GM12878 (cell line): ENCODE measurements around the gene ENDOV. TPM values are rescaled to one million over a fixed set of nuclear protein-coding genes. Genes with fewer than 3 reads are reported as not detected.

Experiments
- JUNB ChIP-seq: IDR thresholded peaks from 2 replicates; pipeline ENCODE4 v1.6.1; 2016; ENCODE audit warnings: antibody characterized with exemption, mild to moderate bottlenecking
- KLF5 ChIP-seq: fragments of 450-650 bp; IDR thresholded peaks from 2 replicates; pipeline ENCODE4 v1.6.1; 2014; ENCODE audit warnings: mild to moderate bottlenecking; ENCODE audit not compliant: partially characterized antibody
- MXI1 ChIP-seq: fragments of 150-350 bp; IDR thresholded peaks from 2 replicates; pipeline ENCODE4 v1.6.1; 2011; ENCODE audit warnings: low read depth, mild to moderate bottlenecking, inconsistent platforms, low read length, improper control_type of control experiment
- MYC ChIP-seq: IDR thresholded peaks from 2 replicates; pipeline ENCODE4 v1.6.1; 2011; ENCODE audit warnings: mild to moderate bottlenecking, low read length, moderate library complexity, inconsistent platforms; ENCODE audit not compliant: insufficient read depth, insufficient replicate concordance, insufficient read length, severe bottlenecking
- POU2F2 ChIP-seq: IDR thresholded peaks from 3 replicates; pipeline ENCODE4 v1.6.1; 2011; ENCODE audit warnings: low read depth, mild to moderate bottlenecking, low read length, borderline replicate concordance
- RFX5 ChIP-seq: IDR thresholded peaks from 2 replicates; pipeline ENCODE4 v1.6.1; 2011; ENCODE audit warnings: low read depth, low read length, improper control_type of control experiment
- SMAD5 ChIP-seq: IDR thresholded peaks from 2 replicates; pipeline ENCODE4 v1.6.1; 2016; ENCODE audit warnings: antibody characterized with exemption, low read depth
- TAF1 ChIP-seq: IDR thresholded peaks from 2 replicates; pipeline ENCODE4 v1.6.1; 2011; ENCODE audit warnings: mild to moderate bottlenecking, low read depth, low read length, borderline replicate concordance
- TARDBP ChIP-seq: IDR thresholded peaks from 2 replicates; pipeline ENCODE4 v1.6.1; 2016; ENCODE audit warnings: borderline replicate concordance
- polyA plus RNA-seq, 11 experiments: library from polyadenylated mRNA; depleted of rRNA in 4 of 11; unstranded in 6 of 11; stranded (reverse) in 5 of 11; fragments of >200 nt; fragmentation: Nextera tagmentation in 4 of 11; fragmentation: Illumina TruSeq in 1 of 11; extraction: Ambion mirVana in 4 of 11; extraction: Trizol in 1 of 11; gene quantifications; 1 replicate in 1 of 11; 2 replicates in 10 of 11; pipeline versions ENCODE4 v1.2.1 to v1.2.3, GENCODE V29; 2011 to 2016; ENCODE audit warnings: inconsistent platforms in 2 of 11, missing spikeins in 2 of 11, low read depth in 1 of 11
- total RNA-seq, 4 experiments: library from RNA; depleted of rRNA in 3 of 4; stranded (reverse); fragments of >200 nt in 3 of 4; fragmentation: Illumina TruSeq in 1 of 4; extraction: Trizol in 1 of 4; gene quantifications; 2 replicates each; pipeline versions ENCODE4 v1.2.1 to v1.2.3, GENCODE V29; 2013 to 2021
- TF ChIP-seq, protein P1 (sequence below): fragments of 150-350 bp; IDR thresholded peaks from 2 replicates; pipeline ENCODE4 v1.6.1; 2016; ENCODE audit warnings: low read depth, low read length

Gene ENDOV
- total and polyA plus RNA-seq, 10 of the 15 experiments (the other 5 are each of a cell fraction or from before 2014, with no cell fraction given), result 0.63 to 11.9 (median 8.1) TPM

GRCh38 chr17:80414803-80415625 is at the start of gene ENDOV (continued):
- TF ChIP-seq MYC (no peak), TARDBP (peak; percentile 56; the same call in 1 of the 2 replicates), TAF1 (no peak), KLF5 (peak; percentile 81), POU2F2 (no peak), RFX5 (no peak), MXI1 (peak; percentile 94), SMAD5 (no peak), JUNB (no peak)
- TF ChIP-seq, protein P1, sequence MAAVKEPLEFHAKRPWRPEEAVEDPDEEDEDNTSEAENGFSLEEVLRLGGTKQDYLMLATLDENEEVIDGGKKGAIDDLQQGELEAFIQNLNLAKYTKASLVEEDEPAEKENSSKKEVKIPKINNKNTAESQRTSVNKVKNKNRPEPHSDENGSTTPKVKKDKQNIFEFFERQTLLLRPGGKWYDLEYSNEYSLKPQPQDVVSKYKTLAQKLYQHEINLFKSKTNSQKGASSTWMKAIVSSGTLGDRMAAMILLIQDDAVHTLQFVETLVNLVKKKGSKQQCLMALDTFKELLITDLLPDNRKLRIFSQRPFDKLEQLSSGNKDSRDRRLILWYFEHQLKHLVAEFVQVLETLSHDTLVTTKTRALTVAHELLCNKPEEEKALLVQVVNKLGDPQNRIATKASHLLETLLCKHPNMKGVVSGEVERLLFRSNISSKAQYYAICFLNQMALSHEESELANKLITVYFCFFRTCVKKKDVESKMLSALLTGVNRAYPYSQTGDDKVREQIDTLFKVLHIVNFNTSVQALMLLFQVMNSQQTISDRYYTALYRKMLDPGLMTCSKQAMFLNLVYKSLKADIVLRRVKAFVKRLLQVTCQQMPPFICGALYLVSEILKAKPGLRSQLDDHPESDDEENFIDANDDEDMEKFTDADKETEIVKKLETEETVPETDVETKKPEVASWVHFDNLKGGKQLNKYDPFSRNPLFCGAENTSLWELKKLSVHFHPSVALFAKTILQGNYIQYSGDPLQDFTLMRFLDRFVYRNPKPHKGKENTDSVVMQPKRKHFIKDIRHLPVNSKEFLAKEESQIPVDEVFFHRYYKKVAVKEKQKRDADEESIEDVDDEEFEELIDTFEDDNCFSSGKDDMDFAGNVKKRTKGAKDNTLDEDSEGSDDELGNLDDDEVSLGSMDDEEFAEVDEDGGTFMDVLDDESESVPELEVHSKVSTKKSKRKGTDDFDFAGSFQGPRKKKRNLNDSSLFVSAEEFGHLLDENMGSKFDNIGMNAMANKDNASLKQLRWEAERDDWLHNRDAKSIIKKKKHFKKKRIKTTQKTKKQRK, result no peak
